Activated CD4-positive, CD25-positive, alpha-beta regulatory T cell treated with anti-CD3 and anti-CD28 coated beads, Interleukin-2, amount 50 U/mL, for 72 hours (primary cell): ENCODE results near the gene SVEP1.
"Not testable (repeated sequence)": the region's sequence is repeated elsewhere in the genome, so short reads cannot be mapped to it uniquely, and the experiment has no call there.

Experiments used
- DNase-seq: peaks from one replicate; pipeline ENCODE4 v3.0.0; 2021

Gene SVEP1

DNA sequence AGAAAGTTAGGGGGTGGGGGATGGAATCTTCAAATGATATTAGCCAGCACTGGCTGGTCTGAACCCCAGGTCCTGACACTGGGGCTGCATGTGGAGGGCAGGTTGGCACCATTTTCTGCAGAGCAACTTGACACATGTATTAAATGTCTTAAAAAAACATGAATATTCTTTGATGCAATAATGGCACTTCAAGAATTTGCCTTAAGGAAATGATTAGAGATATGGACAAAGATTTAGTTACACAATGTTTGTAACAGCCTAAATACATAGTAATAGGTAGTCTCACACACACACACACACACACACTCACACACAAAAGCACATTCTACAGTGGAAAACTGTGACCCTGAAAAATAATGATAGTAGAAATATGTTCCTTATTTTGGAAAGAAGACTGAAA lies 3.6 kb downstream of the SVEP1 start:
- DNase-seq = no peak

DNA sequence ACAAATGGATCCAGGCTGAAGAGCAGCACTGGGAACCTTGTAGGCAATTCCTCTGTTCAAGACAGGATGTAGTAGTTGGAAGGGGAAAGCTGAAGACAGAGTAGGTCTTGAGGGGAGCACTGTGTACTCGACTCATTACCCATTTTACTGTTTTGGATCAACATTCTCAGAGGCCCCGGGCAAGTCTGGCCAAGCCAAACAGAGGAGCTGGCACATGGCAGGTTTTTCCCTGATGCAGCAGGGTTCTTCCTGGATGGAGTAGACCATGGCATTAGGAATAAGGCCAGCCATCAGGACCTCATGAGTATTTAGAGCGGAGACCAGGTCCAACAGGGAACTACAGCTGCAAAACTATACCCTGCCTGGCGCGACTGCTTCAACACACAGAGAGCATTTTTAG lies 4.4 kb downstream of the SVEP1 start:
- DNase-seq = no peak

DNA sequence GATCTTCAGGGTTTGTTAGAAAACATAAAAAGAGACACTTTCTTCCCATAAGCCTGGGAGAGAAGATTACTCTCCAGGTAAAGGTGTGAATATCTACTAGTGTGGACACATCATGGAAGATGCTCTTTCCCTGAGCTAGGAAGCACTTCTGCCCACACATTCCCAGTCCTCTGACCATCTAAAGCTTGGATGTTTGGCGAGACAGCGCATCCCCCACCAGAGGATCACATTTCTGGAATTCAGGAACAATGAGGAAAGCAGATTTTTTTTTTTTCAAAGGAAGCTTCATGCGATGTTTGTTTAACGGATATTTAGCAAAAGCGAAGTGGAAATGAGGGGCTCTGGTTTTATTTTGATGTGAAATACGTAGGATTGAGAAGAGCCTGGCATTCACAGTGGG lies 6.2 kb downstream of the SVEP1 start:
- no peak for DNase-seq

DNA sequence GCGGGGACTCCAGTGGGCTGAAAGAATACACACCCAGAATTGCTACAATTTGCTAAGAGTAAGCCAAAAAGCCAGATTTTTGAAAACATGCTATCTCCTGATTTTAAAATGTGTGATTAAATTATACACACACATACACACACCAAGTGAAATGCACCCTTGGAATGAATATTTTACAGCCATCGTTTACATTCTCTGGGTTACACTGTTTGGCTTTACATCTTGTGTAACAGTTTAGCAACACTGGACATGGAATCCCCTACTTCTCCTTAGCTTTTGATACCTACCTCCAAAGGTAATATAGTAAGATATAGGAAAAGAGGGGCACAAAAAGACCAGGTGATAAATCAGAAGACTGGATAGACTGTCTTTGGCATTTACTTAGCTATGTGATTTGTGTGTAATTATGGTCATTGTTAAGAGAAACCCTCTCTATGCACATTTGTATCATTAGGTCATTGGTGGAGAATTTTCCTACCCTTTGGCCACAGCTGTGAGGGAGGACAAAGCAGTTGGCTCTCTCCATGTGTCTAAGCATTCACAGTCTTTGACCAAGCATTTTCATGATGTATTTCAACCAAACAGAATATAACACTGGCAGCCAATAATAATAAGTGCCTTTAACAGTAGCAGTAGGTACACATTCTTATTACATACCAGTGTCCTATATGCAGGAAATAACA lies 7.6 kb downstream of the SVEP1 start:
- no peak for DNase-seq

DNA sequence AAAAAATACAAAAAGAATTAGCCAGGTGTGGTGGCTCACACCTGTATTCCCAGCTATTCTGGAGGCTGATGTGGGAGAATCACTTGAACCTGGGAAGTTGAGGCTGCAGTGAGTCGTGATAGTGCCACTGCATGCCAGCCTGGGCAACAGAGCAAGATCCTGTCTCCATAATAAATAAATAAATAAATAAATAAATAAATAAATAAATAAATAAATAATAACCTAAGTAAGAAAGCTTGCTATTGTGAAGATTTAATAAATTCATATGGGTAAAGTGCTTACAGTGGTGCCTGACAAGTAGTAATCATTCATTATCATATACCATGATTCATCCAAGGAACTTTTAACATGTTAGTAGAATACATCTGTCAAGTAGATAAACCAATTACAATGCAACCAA lies 13.4 kb downstream of the SVEP1 start:
- no peak for DNase-seq

DNA sequence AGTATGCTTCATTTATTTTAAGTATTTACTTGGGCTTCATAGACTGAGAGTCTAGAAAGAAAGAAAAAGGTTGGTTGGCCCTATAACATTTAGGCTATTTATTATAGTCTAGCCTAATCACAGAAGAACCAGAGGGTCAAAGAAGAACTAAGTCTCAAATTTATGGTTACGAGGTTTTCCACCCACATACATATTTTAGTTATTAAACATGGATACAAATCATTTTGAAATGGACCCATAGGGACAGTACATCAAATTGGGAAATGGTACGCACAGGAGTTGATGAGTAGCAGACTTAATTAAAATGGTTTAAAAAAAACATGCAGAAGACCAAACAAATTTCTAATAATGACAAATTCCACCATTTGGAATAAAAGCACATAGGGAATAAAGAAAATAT lies 17.7 kb downstream of the SVEP1 start:
- no peak for DNase-seq

DNA sequence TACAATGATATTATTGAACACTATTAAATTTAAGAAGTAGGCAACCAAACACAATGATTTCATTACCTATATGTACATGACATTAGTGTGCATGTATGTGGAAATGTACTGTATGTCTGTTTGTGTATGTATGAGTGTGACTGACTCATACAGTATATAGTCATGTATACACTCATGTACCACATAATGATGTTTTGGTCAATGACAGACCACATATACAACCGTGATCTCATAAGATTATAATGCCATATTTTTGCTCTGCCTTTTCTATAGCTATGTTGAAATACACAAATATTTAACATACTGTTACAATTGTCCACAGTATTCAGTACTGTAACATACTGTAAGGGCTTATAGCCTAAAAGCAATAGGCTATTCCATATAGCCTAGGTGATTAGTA lies 19.7 kb downstream of the SVEP1 start:
- no peak for DNase-seq

DNA sequence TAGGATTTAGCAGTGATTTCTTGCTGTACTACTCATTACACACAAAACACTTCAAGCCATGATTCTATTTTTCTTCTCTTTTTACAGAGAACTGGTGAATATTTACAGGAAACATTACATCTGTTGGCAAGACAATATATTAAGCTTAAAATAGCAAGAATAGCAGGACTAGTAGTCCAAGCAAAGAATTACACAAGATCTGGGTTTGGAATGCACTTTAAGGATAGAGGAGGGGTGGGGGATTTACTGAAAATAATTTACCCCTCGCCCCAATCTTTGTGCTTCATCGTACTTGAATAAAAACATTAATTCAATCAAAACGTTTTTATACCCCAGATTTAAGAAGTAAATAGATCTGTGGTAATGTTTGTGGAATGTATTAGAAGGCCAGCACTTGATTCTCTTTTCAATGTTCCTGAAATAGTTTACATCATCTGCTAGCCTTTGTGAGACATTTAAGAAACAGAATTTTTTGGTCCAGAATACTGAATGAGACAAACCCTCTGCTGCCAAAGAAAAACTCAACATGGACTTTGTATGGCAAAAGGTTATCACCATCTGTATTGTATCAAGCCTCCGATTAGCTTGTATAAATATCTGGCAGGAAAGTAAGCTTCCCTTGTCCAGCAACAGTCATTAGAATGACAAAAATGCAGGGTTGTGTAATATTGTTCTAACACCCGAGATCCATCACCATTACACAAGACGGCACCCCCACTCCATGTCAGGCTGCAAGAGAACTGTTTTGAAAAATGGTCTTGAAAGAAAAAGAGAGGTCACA lies 23.8 kb downstream of the SVEP1 start:
- no peak for DNase-seq

DNA sequence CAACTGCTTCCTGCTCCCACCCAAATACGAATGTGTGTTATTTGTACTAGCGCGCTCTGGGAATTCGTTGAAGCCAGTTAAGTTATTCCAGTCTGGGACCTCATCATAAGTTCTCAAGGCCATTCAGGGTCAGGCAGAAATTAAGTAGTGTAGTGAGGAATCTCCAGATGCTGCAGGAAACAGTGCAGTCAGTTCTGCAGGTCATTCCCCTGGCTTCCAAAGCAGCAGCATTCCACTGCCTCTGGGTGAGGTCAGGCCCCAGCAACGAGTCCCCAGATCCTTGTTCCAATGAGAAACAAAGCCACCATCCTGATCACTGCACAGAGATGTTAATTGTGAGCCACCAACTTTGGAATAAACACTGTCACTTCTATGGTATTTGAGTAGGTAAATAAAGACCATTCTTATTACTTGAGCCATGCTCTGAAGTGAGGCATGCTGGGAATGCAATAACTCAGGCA lies 33.1 kb downstream of the SVEP1 start:
- no peak for DNase-seq

DNA sequence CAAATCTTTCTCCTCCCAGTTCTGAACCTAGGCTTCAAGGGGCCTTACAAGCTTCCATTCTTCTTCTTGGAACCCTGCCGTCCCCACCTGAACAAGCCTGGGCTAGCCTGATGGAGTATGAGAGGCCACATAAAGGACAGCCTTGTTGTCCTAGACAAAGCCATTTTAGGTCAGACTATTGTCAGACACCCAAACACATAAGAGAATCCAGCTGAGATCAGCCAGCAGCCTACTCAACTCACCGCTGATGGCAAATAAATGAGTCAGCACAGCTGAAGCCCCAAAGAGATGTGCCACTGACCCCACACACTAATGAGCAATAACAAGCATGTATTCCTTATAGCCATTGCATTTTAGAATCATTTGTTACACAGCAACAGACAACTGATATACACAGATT lies 33.8 kb downstream of the SVEP1 start:
- no peak for DNase-seq

DNA sequence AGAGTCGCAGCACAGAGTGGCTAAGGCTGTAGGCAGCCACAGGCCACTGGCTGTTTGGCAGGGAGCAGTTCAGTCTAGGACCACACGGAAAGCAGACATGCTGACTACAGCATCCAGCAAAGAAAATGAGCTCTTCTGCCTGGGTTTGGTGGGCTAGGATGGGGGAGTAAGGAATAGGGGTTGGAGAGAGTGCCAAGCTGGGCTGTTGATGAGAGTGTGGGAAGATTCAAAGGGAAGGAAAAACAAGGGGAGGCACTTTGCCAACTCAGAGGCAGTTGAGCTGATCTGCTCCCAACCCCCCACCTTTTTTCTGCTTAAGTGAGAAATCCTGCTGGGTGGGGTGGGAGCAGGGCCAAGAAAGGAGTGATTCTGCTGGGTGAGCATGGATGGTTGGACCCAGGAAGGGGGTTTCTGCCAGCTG lies 35.9 kb downstream of the SVEP1 start:
- no peak for DNase-seq

DNA sequence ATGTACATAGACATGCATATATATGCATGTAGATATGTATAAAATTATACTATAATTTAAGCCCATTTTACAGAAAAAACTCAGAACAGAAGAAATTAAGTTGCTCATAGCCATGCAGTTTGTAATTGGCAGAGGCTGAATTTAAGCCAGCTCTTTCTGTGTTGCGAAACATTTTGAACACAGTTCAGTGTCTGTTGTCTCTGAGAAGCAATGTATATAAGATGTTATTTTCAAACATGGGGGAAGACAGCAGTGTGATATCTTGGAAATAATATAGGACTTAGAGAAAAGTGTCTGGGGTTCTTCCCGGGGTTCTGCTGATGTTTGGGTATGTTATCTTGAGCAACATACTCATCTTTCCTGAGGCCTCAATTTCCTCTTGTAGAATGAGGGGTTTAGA lies 37.6 kb downstream of the SVEP1 start:
- DNase-seq = no peak

DNA sequence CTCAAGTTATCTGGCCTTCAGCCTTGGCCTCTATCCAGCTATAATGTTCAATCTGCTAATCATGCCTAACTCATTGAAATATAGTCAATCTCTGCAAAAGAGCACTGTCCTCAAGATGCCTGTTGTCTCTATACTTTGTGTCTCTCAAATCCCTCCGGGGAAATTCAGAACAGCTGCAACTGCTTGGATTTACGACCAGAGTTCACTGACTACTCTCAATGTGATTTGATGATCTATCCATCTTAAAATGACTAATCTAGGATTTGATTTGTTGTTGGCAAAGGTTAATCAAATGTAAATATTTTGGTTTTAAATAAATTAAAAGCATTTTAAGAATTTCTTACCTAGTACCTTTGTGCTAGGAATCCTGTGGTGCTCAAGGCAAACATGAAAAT lies 40.9 kb downstream of the SVEP1 start:
- DNase-seq = no peak

DNA sequence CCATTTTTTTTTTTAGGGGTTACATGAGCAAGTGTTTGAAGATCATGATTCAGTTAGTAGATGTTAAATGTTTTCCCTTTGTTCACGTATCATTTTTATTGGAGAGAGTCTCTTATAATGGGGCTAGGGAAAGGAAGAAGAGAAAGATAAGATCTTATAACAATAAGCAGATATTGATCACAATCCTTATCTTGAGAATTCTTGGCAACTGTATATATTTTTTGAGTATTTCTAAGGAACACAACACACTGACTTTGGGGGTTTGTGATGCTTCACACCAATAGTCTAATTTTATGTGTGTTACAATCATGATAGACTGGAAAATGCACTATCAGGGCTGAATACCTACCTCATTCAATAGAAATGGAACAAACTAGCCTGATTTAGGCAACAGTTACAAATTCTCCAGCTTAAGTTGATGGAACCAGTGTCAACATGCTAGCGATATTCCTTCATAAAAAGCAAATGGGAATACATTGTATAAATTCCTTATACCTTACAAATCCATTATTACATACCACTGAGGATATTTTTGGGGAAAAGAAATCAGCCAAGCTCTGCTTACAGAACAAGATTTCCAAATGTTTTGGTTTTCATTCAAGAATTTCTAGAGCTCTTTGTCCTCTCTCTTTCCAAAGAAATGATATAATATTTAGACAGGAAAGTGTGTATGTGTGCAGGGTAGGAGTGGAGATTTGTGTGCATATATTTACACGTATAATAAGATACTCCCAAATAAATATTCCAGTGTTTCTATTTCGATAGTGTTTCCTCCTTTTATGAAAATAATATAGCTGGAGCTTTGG lies 41.5 kb downstream of the SVEP1 start:
- no peak for DNase-seq

DNA sequence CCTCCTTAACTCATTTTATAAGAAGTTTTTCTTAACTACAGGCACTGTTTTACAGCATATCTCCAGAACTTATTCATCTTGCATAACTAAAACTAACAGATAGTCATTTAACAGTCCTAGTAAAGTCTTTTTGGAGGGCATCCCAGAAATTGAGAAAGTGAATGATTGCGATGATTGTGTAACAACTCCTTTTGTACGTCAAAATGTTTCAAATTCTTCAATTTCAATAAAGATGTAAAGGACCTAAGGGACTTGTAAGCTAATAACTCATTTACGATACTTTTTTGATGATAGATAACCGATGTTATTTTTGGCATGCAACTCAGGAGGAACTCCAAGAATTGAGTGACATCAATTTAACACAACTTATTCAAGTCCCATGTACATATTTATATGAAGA lies 42.7 kb downstream of the SVEP1 start:
- no peak for DNase-seq

DNA sequence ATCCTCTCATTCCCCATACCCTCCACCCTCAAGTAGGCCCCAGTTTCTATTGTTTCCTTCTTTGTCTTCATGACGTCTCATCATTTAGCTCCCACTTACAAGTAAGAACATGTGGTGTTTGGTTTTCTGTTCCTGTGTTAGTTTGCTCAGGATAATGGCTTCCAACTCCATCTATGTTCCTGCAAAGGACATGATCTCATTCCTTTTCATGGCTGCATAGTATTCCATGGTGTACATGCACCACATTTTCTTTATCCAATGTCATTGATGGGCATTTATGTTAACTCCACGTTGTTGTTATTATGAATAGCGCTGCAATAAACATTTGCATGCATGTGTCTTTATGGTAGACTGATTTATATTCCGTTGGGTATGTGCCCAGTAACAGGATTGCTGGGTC lies 45.4 kb downstream of the SVEP1 start:
- DNase-seq = not testable (repeated sequence)

DNA sequence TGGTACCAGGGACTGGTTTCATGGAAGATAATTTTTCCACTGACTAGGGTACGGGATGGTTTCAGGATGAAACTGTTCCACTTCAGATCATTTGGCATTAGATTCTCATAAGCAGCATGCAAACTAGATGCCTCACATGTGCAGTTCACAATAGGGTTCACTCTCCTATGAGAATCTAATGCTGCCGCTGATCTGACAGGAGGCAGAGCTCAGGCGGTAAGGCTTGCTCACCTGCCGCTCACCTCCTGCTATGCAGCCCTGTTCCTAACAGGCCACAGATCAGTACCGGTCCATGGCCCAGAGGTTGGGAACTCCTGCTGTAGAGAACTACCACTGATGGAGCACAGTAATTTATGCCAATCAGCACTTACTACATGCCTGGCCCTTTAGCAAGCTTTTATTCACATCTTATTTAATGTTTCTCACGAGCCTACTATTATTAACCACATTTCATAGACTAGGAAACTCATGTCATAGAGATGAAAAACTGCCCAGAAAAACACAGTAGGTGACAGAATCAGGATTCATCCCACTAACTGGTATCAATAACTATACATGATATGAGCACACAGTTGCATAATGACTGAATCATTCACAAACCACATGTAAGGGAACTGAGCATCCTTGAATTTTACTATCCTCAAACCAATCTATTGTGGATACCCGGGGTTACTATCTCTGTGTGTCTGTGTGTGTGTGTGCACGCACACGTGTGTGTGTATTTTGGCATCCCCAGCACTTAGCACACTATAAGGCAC lies 46.5 kb downstream of the SVEP1 start:
- no peak for DNase-seq

DNA sequence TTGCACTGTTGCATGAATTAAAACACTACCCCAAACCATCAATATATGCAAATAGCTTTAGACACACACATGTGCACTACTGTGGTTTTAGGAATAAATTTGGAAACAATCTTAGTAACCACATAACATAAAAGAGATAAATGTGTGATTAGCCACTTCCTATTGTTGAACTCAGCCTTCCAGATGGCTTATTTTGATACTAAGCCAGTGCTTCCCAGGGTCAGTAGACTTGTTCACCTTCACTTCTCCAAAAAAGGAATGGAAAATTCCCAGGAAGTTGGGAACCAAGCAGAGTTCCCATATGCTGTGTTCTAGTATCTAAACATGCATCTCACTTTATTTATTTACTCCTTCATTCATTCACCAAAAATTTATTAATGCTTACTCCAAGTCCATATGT lies 47.8 kb downstream of the SVEP1 start:
- no peak for DNase-seq

DNA sequence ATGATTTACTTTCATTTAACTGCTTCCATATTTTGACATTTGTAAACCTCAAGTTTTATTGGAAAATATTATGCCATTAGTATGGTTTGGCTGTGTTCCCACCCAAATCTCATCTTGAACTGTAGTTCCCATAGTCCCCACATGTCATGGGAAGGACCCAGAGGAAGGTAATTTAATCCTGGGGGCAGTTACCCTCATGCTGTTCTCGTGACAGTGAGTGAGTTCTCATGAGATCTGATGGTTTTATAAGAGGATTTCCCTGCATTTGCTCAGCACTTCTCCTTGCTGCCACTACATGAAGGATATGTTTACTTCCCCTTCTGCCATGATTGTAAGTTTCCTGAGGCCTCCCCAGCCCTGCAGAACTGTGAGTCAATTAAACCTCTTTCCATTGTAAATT lies 48.3 kb downstream of the SVEP1 start:
- not testable (repeated sequence) for DNase-seq

DNA sequence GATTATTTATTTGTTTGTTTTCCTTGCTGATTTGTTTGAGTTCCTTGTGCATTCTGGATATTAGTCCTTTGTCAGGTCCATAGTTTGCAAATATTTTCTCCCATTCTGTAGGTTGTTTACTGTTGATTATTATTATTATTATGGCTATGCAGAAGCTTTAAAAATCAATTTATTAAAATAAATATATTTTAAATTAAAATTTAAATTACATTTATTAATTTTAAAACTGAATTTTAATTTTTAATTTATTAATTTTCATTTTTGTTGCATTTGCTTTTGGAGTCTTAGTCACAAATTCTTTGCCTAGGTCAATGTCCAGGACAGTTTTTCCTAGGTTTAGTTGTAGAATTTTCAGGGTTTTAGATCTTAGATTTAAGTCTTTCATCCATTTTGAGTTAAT lies 50.9 kb downstream of the SVEP1 start:
- no peak for DNase-seq

DNA sequence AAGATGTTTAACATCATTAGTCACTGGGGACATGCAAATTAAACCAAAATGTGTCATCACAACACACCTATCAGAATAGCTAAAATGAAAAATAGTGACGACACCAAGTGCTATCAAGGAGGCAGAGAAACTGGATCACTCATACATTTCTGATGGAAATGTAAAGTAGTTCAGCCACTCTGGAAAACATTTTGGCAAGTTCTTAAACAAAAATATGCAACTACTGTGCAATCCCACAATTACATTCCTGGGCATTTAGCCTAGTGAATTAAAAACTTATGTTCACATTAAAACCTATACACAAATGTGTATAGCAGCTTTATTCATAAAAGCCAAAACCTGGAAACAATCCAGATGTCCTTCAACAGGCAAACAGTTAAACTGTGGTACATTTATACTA lies 53.1 kb downstream of the SVEP1 start:
- DNase-seq = no peak

DNA sequence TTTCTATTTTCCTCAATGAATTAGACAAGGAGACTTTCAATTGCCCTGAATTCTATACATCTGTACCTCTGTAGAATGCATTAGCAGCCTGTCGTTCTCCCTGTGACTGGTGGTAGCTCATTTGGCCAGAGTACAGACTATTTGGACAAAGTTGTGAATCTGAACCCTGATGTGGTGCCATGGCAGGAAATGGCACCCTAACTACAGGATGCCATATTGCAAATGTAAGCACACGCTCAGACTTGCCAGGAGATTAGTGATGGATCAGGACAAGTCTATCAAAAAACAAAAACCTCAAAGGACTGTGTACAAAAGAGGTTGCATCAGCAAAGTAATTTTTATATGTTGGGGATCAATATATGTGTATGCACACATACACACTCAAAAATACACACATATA lies 58.3 kb downstream of the SVEP1 start:
- no peak for DNase-seq

DNA sequence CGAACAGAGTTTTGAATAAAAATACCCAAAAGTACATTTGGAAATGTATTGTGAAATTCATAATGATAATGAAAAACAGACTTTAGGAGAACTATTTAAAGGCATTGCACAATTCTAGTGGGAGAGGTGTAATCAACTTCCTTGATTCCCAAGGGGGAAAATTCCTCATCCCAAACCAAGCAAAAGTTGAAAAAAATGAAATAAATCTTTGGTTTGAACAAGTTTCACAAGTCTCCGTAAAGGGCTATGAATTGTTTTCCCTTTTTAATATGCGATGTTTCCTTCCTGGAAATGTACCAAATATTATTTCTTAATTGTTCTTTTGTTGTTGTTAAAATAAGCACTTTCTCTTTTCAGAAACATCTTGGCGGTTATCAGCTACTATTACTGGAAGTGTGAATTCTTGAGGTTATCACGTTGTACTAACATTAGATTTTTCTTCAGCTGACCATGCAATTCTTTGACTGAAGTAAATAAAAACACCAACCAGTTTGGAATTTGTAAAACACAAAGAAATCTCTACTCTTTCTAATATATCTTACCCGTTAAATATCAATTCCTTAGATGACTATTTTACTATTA lies 59.3 kb downstream of the SVEP1 start:
- DNase-seq = no peak
